Frontal cortex (tissue), 4 donors: ENCODE measurements around the gene CACNA1I. TPM values are rescaled to one million over a fixed set of nuclear protein-coding genes. Genes with fewer than 3 reads are reported as not detected.

Source experiments
- DNase-seq, 2 donors: peaks; one replicate each; pipeline ENCODE4 v3.0.0; 2012; ENCODE audit warnings: low spot score in 2 of 2
- FAIRE-seq: peaks from 2 replicates; lab custom pipeline; 2012; peaks lifted over from hg19 to GRCh38; lab: Jason Lieb, UNC
- total RNA-seq: library from RNA; depleted of rRNA; stranded (reverse); fragments of >200 nt; gene quantifications from one replicate; pipeline ENCODE4 v1.2.3, GENCODE V29; 2014
- donor health status: control.
- donor health status: control.
- donor health status: control.

Gene CACNA1I
- total RNA-seq, 1 donor from 2014 or later = 5.3 TPM

DNA sequence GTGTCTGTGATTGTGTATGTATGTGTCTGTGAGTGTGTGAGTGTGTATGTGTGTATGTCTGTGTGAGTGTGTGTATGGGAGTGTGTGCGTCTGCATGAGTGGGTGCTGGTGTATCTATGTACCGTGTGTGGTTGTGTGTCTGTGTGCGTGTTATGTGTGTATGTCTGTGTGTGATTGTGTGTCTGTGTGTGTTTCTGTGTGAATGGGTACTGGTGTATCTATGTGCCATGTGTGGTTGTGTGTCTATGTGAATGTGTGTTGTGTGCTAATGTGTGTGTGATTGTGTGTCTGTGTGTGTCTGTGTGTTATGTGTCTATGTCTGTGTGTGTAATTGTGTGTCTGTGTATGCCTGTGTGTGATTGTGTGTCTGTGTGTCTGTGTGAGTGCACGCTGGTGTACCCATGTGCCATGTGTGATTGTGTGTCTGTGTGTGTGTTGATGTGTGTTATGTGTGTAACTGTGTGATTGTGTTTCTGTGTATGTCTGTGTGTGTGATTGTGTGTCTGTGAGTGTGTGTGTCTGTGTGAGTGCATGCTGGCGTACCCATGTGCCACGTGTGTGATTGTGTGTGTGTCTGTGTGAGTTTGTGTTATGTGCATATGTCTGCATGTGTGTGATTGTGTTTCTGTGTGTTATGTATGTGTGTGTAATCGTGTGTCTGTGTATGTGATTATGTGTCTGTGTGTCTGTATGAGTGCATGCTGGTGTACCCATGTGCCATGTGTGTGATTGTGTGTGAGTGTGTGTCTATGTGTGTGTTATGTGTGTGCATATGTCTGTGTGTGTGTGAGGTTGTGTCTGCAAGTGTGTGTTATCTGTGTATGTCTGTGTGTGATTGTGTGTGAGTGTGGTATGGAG is 6.8 kb upstream of the CACNA1I start:
- no peak for FAIRE-seq
- no peak for DNase-seq

GRCh38 chr22:39565414-39565944 is 5.1 kb upstream of the CACNA1I start:
- DNase-seq (no peak), FAIRE-seq (no peak)

DNA sequence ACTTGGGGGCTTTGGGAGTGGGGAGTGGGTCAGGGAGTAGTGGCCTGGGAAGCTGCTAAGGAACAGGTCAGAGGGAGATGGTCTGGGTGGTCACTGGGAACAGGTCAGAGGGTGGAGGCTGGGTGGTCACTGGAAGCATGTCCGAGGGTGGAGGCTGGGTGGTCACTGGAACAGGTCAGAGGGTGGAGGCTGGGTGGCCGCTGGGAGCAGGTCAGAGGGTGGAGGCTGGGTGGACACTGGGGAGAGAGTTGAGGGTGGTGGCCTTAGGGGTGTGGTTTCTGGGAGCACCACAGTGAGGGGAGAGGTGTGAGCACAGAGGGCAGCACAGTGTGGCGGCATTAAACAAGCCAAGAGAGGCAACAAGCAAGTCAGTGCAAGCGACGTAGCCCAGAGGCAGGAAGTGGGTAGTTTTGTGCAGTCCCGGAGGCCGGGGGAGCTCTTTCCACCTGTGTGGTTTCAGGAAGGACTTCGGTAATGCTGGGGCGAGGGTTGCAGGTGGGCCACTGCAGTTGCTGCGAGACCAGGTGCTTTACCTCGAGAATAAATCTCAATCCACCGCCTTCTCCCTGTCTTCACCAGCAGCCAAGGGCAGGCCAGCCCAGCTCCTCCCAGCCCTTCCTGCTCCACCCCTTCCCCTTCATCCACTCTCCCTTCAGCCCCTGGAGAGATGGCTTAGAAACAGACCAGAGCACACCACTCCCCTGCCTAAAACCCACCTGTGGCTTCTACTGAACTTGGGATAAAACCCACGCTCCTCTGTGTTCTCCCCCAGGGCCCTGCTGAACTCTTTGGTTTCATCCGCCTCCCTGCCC is 3.2 kb upstream of the CACNA1I start:
- FAIRE-seq (no peak), DNase-seq (no peak)

DNA sequence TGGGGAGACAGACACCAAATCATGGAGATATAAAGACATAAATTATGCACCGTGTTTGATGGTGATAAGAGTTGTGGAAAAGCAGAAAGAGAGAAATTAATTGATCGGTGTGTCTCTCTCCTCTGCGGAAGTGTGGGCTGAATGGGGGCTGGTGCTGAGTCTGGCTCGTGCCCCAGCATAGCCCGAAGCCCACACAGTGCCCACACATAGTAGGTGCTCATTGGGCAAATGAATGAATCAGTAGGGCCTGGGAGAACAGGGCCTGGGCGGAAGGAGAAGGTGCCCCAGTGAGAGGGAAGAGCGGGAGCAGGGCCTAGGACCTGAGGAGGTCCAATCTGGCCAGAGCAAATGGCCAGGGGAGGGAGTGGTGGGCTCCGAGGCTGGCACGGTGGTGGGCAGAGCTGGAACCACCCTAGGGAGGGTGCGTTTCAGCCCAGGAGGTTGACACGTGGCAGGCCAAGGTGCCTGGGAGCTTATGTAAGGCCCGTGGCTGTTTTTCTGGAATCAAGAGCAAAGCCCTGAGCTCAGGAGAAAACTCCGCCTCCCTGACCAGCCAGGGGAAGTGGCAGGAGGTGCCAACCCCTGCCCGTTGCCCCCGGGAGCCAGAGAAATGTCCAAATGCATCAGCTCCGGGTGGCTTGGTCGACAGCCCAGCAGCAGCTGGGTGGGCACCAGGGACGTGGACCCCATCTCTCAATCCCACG is 2.1 kb upstream of the CACNA1I start:
- no peak for DNase-seq
- FAIRE-seq = no peak

DNA sequence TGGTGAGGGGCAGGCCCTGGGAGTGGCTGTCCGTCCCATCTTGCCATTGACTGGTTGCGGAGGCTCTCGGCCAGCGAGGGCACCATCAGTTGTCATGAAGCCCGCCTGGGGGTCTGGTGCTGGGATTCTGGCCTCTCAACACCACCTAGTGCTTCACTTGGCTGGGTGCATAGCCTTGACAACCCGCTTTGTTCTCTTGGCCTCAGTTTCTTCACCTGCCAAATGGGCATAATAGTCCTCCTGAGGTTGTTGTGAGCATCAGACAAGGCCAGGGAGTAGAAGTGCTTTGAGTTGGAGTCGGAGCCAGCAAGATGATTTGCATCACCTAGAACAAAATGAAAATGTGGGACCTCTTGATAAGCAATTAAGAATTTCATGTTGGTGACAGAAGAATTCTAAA is 1.5 kb upstream of the CACNA1I start:
- no peak for DNase-seq
- no peak for FAIRE-seq

DNA sequence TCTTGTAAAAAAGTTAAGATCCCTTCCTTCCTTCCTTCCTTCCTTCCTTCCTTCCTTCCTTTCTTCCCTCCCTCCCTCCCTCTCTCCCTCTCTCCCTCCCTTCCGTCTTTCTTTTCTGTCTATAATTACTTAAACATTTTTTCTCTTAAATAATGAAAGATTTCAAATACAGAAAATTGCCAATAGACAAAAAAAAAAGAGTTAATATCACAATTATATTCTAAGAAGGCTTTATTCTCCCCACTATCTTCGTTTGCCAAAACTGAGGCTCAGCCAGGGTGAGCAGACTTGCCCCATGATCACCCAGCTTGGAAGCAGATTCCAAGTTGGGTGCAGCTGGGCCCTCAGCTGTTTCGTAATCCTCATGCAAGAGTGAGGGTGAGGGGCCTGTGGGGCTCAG is 327 bp upstream of the CACNA1I start:
- DNase-seq = no peak
- no peak for FAIRE-seq

DNA sequence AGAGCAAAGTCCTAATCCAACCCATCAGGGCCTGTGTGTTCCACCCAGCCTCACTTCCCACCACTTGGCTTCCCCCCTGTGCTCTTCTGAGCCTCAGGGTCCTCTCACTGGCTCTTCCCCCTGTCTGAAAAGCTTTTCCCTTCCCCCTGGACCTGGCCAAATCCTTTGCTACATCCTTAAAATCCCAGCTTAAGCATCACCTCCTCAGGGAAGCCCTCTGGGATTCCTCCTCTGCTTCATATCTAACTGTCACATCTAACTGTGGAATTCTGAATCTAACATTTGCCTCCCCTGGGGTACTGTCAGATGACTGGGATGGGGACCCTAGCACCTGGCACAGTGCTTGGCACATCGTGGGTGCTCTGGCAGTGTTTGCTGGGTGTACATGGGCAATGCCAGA is 985 bp downstream of the CACNA1I start:
- no peak for FAIRE-seq
- no peak for DNase-seq

DNA sequence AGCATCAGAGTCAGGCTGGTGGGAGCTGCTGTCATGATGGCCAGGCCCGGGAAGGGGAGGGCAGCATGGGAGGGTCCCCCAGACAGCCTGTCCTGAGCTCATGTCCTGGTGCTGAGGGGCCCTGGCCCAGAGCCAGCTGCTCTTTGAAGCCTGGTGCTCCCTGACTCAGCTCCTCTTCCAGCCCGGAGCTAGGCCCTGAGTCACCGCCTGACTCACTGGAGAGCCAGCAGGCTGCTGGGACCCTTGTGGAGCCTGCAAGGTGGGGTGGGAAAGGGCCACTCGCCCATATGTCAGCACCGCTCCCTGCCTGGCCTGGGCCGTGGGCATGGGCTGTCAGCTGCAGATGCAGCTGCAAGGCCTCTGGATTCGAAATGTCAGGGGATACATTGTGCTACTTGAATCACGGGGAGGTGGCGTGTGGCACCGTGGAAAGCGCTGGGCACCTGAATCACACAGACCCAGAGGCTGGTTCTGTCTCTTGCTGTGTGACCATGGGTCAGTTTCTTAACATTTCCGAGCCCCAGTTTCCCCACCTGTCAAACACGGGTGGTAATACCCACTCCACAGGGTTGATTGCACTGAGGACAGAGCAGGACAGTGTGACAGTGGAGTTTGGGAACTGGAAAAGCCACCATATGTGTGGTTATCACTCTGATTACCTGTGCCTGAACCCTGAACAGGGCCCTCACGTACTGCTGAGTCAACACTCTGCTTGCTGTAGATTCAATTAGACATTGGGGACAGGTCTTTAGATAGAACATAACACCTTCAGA is 4.4 kb downstream of the CACNA1I start:
- DNase-seq (no peak), FAIRE-seq (no peak)

GRCh38 chr22:39575552-39575825 is 4.9 kb downstream of the CACNA1I start:
- FAIRE-seq = no peak
- DNase-seq = no peak

DNA sequence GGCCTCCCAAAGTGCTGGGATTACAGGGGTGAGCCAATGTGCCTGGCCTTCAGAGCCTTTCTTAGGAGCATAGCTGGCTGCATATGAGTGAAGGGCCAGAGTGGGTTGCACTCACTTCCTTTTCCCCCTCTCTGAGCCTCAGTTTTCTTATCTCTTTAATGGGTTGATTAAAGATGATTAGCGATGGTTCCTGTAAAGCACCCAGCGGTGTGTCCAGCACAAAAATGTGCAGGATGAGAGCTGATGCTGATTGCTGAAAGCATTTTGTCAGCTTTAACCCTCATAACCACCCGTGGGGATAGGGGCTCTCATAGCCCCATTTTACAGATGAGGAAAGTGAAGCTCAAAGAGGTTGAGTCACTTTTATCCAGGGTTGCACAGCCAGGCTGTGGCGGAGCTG is 5.5 kb downstream of the CACNA1I start:
- DNase-seq (no peak), FAIRE-seq (no peak)

DNA sequence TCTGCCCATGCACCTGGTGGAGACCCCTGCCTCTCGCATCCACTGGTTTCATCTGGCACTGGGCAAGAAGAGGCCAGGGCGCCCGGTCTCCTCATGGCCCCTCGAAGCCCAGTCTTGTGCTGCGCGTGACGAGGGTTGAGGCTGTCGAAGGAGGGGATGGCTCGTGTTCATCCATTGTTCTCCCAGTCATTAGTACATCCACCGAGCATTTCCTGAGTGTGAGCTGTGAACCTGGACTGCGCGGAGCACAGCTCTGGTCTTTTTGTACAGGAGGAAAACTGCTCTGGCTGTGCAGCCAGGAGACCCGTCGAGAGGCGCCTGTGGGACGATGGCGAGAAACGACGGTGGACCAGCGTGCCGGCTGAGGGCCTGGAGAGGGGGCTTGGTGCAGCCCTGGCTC is 6.8 kb downstream of the CACNA1I start:
- no peak for FAIRE-seq

DNA sequence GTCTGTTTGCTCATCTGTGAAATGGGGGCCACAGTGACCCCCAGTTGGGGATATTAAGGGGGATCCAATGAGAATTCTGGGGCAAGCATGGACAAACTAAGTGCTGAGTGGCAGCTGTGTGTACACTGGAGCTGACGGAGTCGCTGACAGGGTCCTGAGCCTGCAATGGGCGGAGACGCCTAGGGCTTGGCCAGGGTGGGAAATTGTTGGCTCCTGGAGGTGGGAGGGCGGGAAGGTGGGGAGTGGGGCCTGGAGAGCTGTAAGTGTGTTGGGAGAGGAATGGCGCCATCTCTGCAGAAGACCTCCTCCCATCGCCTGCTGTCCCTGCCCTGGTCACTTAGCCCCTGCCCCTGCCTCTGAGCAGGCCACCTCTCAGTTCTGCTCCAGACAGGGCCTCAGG is 7.3 kb downstream of the CACNA1I start:
- FAIRE-seq (no peak), DNase-seq (no peak)

More for the DNA sequence above, 6.8 kb downstream of the CACNA1I start:
- no peak for DNase-seq

DNA sequence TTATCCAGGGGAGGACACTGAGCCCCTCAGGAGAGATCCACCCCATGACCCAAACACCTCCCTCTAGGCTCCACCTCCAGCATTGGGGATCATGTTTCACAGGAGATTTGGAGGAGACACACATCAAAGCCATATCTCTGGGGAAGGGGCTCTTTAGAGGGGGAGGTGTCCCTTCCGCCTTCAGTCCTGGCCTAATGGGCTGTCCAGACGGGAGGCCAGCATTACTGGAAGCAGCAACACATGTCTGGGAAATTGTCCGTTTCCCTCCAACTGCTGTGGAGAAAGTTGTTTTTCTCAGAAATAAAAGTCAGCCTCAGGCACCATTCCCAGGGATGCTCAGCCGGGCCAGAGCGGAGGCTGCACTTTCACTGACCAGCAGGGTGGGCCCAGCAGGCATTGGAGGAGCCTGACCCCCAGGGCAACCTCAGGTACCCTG is 9.5 kb downstream of the CACNA1I start:
- FAIRE-seq = no peak
- no peak for DNase-seq

DNA sequence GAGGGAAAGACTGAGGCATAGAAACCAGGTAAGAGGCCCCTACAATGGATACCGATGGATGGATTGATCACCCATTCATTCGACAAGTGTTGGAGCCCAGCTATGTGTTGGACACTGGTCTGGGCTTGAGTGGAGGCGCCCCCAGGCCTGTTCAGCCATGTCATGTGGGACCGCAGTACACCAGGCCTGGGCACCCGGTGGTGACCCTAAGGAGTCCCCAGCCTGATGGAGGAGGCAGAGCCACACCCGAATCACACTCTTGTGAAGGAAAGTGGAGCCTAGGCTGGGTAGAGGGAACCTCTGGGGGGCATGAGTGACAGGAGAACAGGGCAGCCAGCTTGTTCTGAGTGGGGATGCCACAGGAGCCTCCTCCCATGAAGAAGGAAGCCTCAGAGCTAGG is 10.2 kb downstream of the CACNA1I start:
- DNase-seq = no peak
- no peak for FAIRE-seq

GRCh38 chr22:39581303-39581702 is 10.8 kb downstream of the CACNA1I start:
- DNase-seq = no peak
- FAIRE-seq = no peak

DNA sequence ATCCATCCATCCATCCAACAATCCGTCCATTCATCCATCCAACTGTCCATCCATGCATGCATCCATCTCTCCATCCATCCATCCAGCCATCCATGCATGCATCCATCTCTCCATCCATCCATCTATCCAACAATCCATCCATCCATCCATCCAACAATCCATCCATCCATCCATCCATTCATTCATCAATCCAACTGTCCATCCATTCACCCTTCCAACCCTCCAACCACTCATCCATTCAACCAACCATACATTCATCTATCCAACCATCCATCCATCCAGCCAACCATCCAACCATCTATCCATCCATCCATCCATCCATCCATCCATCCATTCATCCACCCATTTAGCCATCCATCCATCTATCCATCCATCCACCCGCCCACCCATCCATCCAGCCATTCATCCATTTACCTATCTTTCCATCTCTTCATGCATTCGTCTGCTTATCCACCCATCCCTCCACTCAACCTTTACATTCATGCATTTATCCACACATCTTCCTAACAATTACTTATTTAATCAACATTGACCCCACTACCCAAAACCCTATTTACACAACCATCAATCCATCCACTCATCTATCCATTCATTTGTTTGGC is 12.6 kb downstream of the CACNA1I start:
- FAIRE-seq (no peak), DNase-seq (no peak)

DNA sequence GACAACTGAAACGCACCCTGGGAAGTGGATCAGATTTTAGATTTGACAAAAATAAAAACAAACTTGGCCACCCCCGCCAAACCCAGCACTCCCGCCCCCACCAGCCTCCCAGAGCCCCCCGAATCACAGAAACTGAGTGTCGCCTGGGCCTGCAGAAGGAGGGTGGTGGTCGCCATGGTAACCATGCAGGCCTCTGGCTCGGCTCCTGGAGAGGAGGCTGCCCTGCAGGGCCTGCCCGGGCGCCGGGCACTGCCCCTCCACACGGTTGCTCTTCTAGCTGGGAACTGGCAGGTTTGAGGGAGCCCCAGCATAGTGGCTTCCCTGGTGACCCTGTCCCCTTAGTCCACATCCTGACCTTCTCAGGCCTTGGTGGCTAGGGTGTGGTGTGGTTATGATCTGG is 19.3 kb downstream of the CACNA1I start:
- FAIRE-seq = no peak

DNA sequence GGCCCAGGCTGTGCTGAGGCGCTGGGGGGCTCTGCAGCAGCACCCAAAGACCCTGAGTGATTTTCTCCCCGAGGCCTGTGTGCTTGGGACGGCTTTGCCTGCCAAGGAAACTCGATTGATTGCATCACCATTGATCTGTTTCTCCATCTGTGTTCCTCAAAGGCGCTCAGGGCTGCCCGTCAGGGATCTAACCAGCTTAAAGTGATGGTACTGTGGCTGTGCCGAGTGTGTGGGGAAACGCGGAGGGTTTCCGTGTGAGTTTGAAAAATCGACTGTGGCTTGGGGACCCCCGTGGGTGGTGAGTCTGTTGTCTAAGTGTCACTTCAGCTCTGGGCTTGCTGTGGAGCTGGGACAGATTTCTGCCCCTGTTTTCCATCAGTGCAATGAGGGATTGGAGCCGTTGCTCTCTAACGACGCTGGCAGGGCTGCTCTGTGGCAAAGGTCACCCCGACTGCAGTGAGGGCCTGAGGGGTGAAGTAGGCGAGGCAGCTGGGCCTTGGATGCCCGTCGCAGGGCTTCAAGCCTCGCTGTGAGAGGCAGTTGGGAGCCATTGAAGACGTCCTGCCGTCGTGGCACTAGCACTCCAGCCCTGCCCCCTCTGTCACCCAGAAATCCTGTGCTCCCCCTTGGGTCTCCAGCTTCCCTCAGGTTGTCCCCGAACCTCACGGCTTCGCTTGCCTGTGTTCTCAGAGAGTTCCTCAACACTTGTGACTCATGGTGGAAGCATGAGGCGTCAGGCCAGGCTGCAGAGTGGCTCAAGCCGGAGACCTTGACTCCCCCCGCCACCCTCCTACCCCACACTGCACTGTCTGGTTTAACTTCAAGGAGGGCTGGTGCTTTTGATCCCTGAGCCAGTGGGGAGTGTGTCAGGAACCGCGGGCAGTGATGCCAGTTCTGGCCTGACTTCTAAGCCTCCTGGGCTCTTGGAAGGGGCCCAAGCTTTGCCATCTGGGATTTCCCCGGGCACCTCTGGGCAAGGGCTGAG is 21.8 kb downstream of the CACNA1I start:
- DNase-seq = no peak
- no peak for FAIRE-seq

More for the DNA sequence above, 19.3 kb downstream of the CACNA1I start:
- no peak for DNase-seq
